Liver (tissue), 9 donors: ENCODE results near the gene FARS2. TPM values are rescaled to one million over a fixed set of nuclear protein-coding genes. Genes with fewer than 3 reads are reported as not detected.

Experiments used
- DNase-seq: peaks from one replicate; pipeline ENCODE4 v3.0.0-alpha.2; 2017; ENCODE audit warnings: low spot score
- H3K27ac ChIP-seq, 2 donors: one replicate each; pipeline ENCODE4 v1.7.0; 2013; ENCODE audit warnings: inconsistent platforms in 2 of 2, low read length in 2 of 2, control low read depth in 1 of 2, low read depth in 1 of 2, mild to moderate bottlenecking in 1 of 2
- H3K27me3 ChIP-seq, 4 donors: one replicate each; pipeline versions ENCODE4 v1.6.1 to v1.7.0; 2013; ENCODE audit warnings: low read length in 3 of 4, inconsistent platforms in 1 of 4, mild to moderate bottlenecking in 1 of 4, moderate library complexity in 1 of 4; ENCODE audit not compliant: control insufficient read depth in 4 of 4, insufficient read depth in 4 of 4
- H3K36me3 ChIP-seq, 4 donors: one replicate each; pipeline versions ENCODE4 v1.6.1 to v1.7.0; 2013; ENCODE audit warnings: low read length in 3 of 4, mild to moderate bottlenecking in 3 of 4, low read depth in 1 of 4, moderate library complexity in 1 of 4; ENCODE audit not compliant: control insufficient read depth in 4 of 4, insufficient read depth in 3 of 4
- H3K4me1 ChIP-seq, 4 donors: one replicate each; pipeline versions ENCODE4 v1.6.1 to v1.7.0; 2013; ENCODE audit warnings: low read length in 3 of 4, mild to moderate bottlenecking in 3 of 4, moderate library complexity in 1 of 4; ENCODE audit not compliant: control insufficient read depth in 4 of 4, insufficient read depth in 4 of 4
- H3K4me3 ChIP-seq, 3 donors: one replicate each; pipeline versions ENCODE4 v1.6.1 to v1.7.0; 2013; ENCODE audit warnings: low read length in 3 of 3, control low read depth in 1 of 3, low read depth in 1 of 3, mild to moderate bottlenecking in 1 of 3
- H3K9ac ChIP-seq, 2 donors: one replicate each; pipeline ENCODE4 v1.7.0; 2013; ENCODE audit warnings: low read length in 2 of 2, mild to moderate bottlenecking in 2 of 2, moderate library complexity in 2 of 2, control low read depth in 1 of 2, low read depth in 1 of 2
- H3K9me3 ChIP-seq, 4 donors: one replicate each; pipeline versions ENCODE4 v1.6.1 to v1.7.0; 2013; ENCODE audit warnings: low read length in 3 of 4; ENCODE audit not compliant: control insufficient read depth in 4 of 4
- ATF3 ChIP-seq: IDR thresholded peaks from 2 replicates; pipeline ENCODE4 v1.6.1; 2016; ENCODE audit warnings: antibody characterized with exemption
- EGR1 ChIP-seq, 2 donors: IDR thresholded peaks; 2 replicates each; pipeline ENCODE4 v1.6.1; 2016 to 2018; ENCODE audit warnings: antibody characterized with exemption in 2 of 2, low read depth in 2 of 2
- FOXA1 ChIP-seq: IDR thresholded peaks from 2 replicates; pipeline ENCODE4 v1.6.1; 2016; ENCODE audit warnings: antibody characterized with exemption
- FOXA2 ChIP-seq: IDR thresholded peaks from 2 replicates; pipeline ENCODE4 v1.6.1; 2016; ENCODE audit warnings: antibody characterized with exemption
- GABPA ChIP-seq, 2 donors: IDR thresholded peaks in 1 of 2; conservative IDR thresholded peaks in 1 of 2; 2 replicates each; pipeline ENCODE4 v1.6.1; 2016; ENCODE audit warnings: antibody characterized with exemption in 2 of 2, mild to moderate bottlenecking in 1 of 2, moderate library complexity in 1 of 2
- HNF4A ChIP-seq, 2 donors: conservative IDR thresholded peaks; 2 replicates each; pipeline ENCODE4 v1.6.1; 2016; ENCODE audit warnings: antibody characterized with exemption in 2 of 2, mild to moderate bottlenecking in 2 of 2
- JUND ChIP-seq, 2 donors: IDR thresholded peaks; 2 replicates each; pipeline ENCODE4 v1.6.1; 2016; ENCODE audit warnings: antibody characterized with exemption in 2 of 2
- MAX ChIP-seq: IDR thresholded peaks from 2 replicates; pipeline ENCODE4 v1.6.1; 2016; ENCODE audit warnings: antibody characterized with exemption
- NR2F2 ChIP-seq: IDR thresholded peaks from 2 replicates; pipeline ENCODE4 v1.6.1; 2016; ENCODE audit warnings: antibody characterized with exemption
- RAD21 ChIP-seq, 2 donors: IDR thresholded peaks; 2 replicates each; pipeline ENCODE4 v1.6.1; 2016; ENCODE audit warnings: antibody characterized with exemption in 2 of 2, mild to moderate bottlenecking in 2 of 2
- RXRA ChIP-seq, 2 donors: IDR thresholded peaks; 2 replicates each; pipeline ENCODE4 v1.6.1; 2017 to 2018; ENCODE audit warnings: antibody characterized with exemption in 2 of 2, mild to moderate bottlenecking in 1 of 2
- SP1 ChIP-seq: IDR thresholded peaks from 2 replicates; pipeline ENCODE4 v1.6.1; 2018; ENCODE audit warnings: antibody characterized with exemption, mild to moderate bottlenecking
- TAF1 ChIP-seq: conservative IDR thresholded peaks from 2 replicates; pipeline ENCODE4 v1.6.1; 2016; ENCODE audit warnings: antibody characterized with exemption, mild to moderate bottlenecking
- YY1 ChIP-seq: IDR thresholded peaks from 2 replicates; pipeline ENCODE4 v1.6.1; 2016; ENCODE audit warnings: antibody characterized with exemption, mild to moderate bottlenecking
- ZBTB33 ChIP-seq: IDR thresholded peaks from 2 replicates; pipeline ENCODE4 v1.6.1; 2016; ENCODE audit warnings: antibody characterized with exemption
- WGBS: extraction: QIAGEN DNeasy Blood & Tissue Kit; methylation state at CpG from one replicate; pipeline ENCODE4 v1.1.7; 2013; 5-methylcytosine and 5-hydroxymethylcytosine counted together
- polyA plus RNA-seq, 2 donors: library from polyadenylated mRNA; stranded (reverse) in 1 of 2; unstranded in 1 of 2; fragments of 200-250 nt in 1 of 2; fragments of >200 nt in 1 of 2; fragmentation: Nextera tagmentation in 1 of 2; extraction: Ambion mirVana in 1 of 2; gene quantifications; one replicate each; pipeline versions ENCODE4 v1.2.1 to v1.2.3, GENCODE V29; 2013 to 2015
- total RNA-seq, 2 donors: library from RNA; depleted of rRNA; stranded (reverse); fragments of >200 nt; gene quantifications; one replicate each; pipeline ENCODE4 v1.2.3, GENCODE V29; 2014
- TF ChIP-seq, protein P1 (sequence below): IDR thresholded peaks from 2 replicates; pipeline ENCODE4 v1.6.1; 2016; ENCODE audit warnings: antibody characterized with exemption, mild to moderate bottlenecking
- TF ChIP-seq, protein P2 (sequence below): fragments of 150-350 bp; IDR thresholded peaks from 2 replicates; pipeline ENCODE4 v1.5.1; 2017; ENCODE audit warnings: improper control_type of control experiment, low read depth, low read length; ENCODE audit not compliant: missing input control
- donor health status: healthy.
- donor health status: healthy.
- donor health status: healthy.
- donor health status: healthy.
- donor health status: healthy.

FARS2 gene
- total and polyA plus RNA-seq, 4 donors, result 7.8 to 25.9 (median 11.2) TPM

- H3K27ac ChIP-seq, result no peak overlapping the region
- H3K4me1 ChIP-seq, result peaks cover 0 to 2% (median 0%) of the 10 kb centered on the region in 4 donors
- H3K4me3 ChIP-seq, result no peak overlapping the region
- no peak for TF ChIP-seq SP1
- TF ChIP-seq NR2F2, result no peak
- TF ChIP-seq GABPA (IDR thresholded peaks at IDR 0.05 in 1 of 2, conservative IDR thresholded peaks at IDR 0.05 in 1 of 2), result no peak
- no peak for TF ChIP-seq EGR1 (IDR thresholded peaks at IDR 0.05; ENCODE audit: low read depth in 2 of 2)
- TF ChIP-seq ZBTB33, result no peak
- TF ChIP-seq RAD21 (IDR thresholded peaks at IDR 0.05), result no peak
- no peak for TF ChIP-seq JUND (IDR thresholded peaks at IDR 0.05)
- TF ChIP-seq HNF4A (conservative IDR thresholded peaks at IDR 0.05), result no peak
- no peak for TF ChIP-seq FOXA1
- TF ChIP-seq, protein P1, sequence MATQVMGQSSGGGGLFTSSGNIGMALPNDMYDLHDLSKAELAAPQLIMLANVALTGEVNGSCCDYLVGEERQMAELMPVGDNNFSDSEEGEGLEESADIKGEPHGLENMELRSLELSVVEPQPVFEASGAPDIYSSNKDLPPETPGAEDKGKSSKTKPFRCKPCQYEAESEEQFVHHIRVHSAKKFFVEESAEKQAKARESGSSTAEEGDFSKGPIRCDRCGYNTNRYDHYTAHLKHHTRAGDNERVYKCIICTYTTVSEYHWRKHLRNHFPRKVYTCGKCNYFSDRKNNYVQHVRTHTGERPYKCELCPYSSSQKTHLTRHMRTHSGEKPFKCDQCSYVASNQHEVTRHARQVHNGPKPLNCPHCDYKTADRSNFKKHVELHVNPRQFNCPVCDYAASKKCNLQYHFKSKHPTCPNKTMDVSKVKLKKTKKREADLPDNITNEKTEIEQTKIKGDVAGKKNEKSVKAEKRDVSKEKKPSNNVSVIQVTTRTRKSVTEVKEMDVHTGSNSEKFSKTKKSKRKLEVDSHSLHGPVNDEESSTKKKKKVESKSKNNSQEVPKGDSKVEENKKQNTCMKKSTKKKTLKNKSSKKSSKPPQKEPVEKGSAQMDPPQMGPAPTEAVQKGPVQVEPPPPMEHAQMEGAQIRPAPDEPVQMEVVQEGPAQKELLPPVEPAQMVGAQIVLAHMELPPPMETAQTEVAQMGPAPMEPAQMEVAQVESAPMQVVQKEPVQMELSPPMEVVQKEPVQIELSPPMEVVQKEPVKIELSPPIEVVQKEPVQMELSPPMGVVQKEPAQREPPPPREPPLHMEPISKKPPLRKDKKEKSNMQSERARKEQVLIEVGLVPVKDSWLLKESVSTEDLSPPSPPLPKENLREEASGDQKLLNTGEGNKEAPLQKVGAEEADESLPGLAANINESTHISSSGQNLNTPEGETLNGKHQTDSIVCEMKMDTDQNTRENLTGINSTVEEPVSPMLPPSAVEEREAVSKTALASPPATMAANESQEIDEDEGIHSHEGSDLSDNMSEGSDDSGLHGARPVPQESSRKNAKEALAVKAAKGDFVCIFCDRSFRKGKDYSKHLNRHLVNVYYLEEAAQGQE, result no peak
- TF ChIP-seq, protein P2, sequence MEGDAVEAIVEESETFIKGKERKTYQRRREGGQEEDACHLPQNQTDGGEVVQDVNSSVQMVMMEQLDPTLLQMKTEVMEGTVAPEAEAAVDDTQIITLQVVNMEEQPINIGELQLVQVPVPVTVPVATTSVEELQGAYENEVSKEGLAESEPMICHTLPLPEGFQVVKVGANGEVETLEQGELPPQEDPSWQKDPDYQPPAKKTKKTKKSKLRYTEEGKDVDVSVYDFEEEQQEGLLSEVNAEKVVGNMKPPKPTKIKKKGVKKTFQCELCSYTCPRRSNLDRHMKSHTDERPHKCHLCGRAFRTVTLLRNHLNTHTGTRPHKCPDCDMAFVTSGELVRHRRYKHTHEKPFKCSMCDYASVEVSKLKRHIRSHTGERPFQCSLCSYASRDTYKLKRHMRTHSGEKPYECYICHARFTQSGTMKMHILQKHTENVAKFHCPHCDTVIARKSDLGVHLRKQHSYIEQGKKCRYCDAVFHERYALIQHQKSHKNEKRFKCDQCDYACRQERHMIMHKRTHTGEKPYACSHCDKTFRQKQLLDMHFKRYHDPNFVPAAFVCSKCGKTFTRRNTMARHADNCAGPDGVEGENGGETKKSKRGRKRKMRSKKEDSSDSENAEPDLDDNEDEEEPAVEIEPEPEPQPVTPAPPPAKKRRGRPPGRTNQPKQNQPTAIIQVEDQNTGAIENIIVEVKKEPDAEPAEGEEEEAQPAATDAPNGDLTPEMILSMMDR, result no peak
- TF ChIP-seq RXRA (IDR thresholded peaks at IDR 0.05), result no peak
- H3K36me3 ChIP-seq, result peaks cover 0 to 1% (median 0%) of the 10 kb centered on the region in 4 donors
- no peaks in the 10 kb centered on the region for H3K27me3 ChIP-seq
- no peak for DNase-seq
- no peaks in the 10 kb centered on the region for H3K9me3 ChIP-seq
- WGBS, result 91% methylated on average over 3 of the region's 3 CpGs
- H3K9ac ChIP-seq, result no peak overlapping the region
Observed at GRCh38 chr6:5567352-5567751, 306.0 kb downstream of the FARS2 start.

DNA sequence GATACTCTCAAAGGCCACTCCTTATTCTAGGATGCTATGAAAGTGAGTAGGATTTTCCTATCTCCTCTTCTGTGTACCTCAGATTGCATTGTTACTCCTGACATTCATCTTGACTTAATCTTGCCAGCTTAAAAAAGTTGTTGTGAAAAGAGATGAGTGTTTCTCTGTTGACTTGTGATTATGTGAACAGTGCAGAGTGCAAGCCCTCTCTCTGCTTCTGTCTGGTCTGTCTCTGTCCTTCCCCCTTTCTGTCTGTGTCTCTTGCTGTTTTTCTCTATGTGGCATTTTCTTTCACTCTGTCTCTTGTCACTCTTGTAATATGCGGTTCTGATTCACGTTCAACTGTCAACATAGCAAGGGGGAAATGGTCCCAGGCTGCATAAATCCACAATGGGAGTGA, 306.6 kb downstream of the FARS2 start:
- no peak for DNase-seq
- Histone ChIP-seq H3K27me3 (no peaks in the 10 kb centered on the region), H3K9me3 (no peaks in the 10 kb centered on the region), H3K4me1 (peaks cover 0 to 2% (median 0%) of the 10 kb centered on the region in 4 donors), H3K4me3 (no peak overlapping the region), H3K27ac (no peak overlapping the region), H3K9ac (no peak overlapping the region), H3K36me3 (peaks cover 0 to 1% (median 0%) of the 10 kb centered on the region in 4 donors)
- 88% methylated on average over 2 of the region's 2 CpGs for WGBS
- TF ChIP-seq JUND (IDR thresholded peaks at IDR 0.05) (no peak), MAX (no peak), RAD21 (IDR thresholded peaks at IDR 0.05) (no peak), YY1 (no peak), EGR1 (IDR thresholded peaks at IDR 0.05; ENCODE audit: low read depth in 2 of 2) (no peak), FOXA1 (no peak), ZBTB33 (no peak), GABPA (IDR thresholded peaks at IDR 0.05 in 1 of 2, conservative IDR thresholded peaks at IDR 0.05 in 1 of 2) (no peak), HNF4A (conservative IDR thresholded peaks at IDR 0.05) (no peak), FOXA2 (no peak), ATF3 (no peak), SP1 (no peak), NR2F2 (no peak), TAF1 (no peak)
- TF ChIP-seq, protein P2, result no peak
